H1 (cell line): Measurements from ENCODE around the gene FAAH2. TPM values are rescaled to one million over a fixed set of nuclear protein-coding genes. Genes with fewer than 3 reads are reported as not detected.

Experiments
- CTCF ChIA-PET: fragments of 300-600 bp; sonication (Branson Sonifier 250); formaldehyde crosslinking; loops from one replicate; lab custom pipeline; 2021; ENCODE audit not compliant: partially characterized antibody; lab: Charles Lee
- POLR2A ChIA-PET: fragments of 300-600 bp; sonication (Branson Sonifier 250); formaldehyde crosslinking; loops from one replicate; lab custom pipeline; 2021; ENCODE audit warnings: inconsistent platforms; ENCODE audit not compliant: partially characterized antibody; lab: Charles Lee
- DNase-seq, 2 experiments: peaks; one replicate each; pipeline versions ENCODE4 v3.0.0 to v3.0.0-alpha.2; 2010 to 2022; ENCODE audit warnings: low spot score in 2 of 2, low read depth in 1 of 2, mixed read lengths in 1 of 2
- FAIRE-seq: peaks from 2 replicates; lab custom pipeline; 2011; peaks lifted over from hg19 to GRCh38; lab: Jason Lieb, UNC
- H2AFZ ChIP-seq: 2 replicates; pipeline ENCODE4 v1.8.1; 2012; ENCODE audit warnings: low read length, inconsistent platforms
- H2AK5ac ChIP-seq: 2 replicates; pipeline ENCODE4 v1.6.1; 2013; ENCODE audit warnings: low read depth, low read length
- H2BK120ac ChIP-seq: replicated peaks from 2 replicates; pipeline ENCODE3; 2013; ENCODE audit warnings: low read depth, low read length, inconsistent platforms
- H2BK12ac ChIP-seq: 2 replicates; pipeline ENCODE4 v1.6.1; 2013; ENCODE audit warnings: low read depth, low read length
- H2BK15ac ChIP-seq: 2 replicates; pipeline ENCODE4 v1.6.1; 2013; ENCODE audit warnings: low read length
- H2BK20ac ChIP-seq: 2 replicates; pipeline ENCODE4 v1.6.1; 2013; ENCODE audit warnings: low read length
- H2BK5ac ChIP-seq: 2 replicates; pipeline ENCODE4 v1.6.1; 2013; ENCODE audit warnings: low read depth, low read length
- H3K14ac ChIP-seq: 2 replicates; pipeline ENCODE4 v1.6.1; 2013; ENCODE audit warnings: inconsistent platforms; ENCODE audit not compliant: insufficient read length
- H3K18ac ChIP-seq: 2 replicates; pipeline ENCODE4 v1.6.1; 2013; ENCODE audit warnings: low read length; ENCODE audit errors: extremely low read depth
- H3K23ac ChIP-seq: 2 replicates; pipeline ENCODE4 v1.6.1; 2013; ENCODE audit warnings: inconsistent platforms; ENCODE audit not compliant: insufficient read length
- H3K23me2 ChIP-seq: 2 replicates; pipeline ENCODE4 v1.6.1; 2013; ENCODE audit warnings: low read depth, low read length
- H3K27ac ChIP-seq: 2 replicates; pipeline ENCODE4 v1.6.1; 2011; ENCODE audit warnings: low read depth, low read length, inconsistent platforms
- H3K27me3 ChIP-seq, 4 experiments: replicated peaks in 1 of 4; 1 replicate in 1 of 4; 2 replicates in 3 of 4; pipeline versions ENCODE4 v1.6.1 to v1.8.1; 2011 to 2013; ENCODE audit warnings: low read length in 3 of 4, mild to moderate bottlenecking in 3 of 4, inconsistent platforms in 2 of 4, mixed read lengths in 2 of 4, moderate library complexity in 1 of 4; ENCODE audit not compliant: control insufficient read depth in 3 of 4, insufficient read depth in 3 of 4; ENCODE audit errors: extremely low read depth in 1 of 4
- H3K36me3 ChIP-seq, 4 experiments: 2 replicates each; pipeline versions ENCODE4 v1.6.1 to v1.8.1; 2011 to 2013; ENCODE audit warnings: mild to moderate bottlenecking in 4 of 4, low read length in 3 of 4, moderate library complexity in 2 of 4, control low read depth in 1 of 4, inconsistent platforms in 1 of 4; ENCODE audit not compliant: insufficient read depth in 4 of 4, control insufficient read depth in 2 of 4
- H3K4ac ChIP-seq: replicated peaks from 2 replicates; pipeline ENCODE3; 2013; ENCODE audit warnings: low read length, low read depth, mixed read lengths, inconsistent platforms; ENCODE audit not compliant: insufficient read length
- H3K4me1 ChIP-seq, 4 experiments: replicated peaks in 1 of 4; 1 replicate in 1 of 4; 2 replicates in 3 of 4; pipeline versions ENCODE4 v1.6.1 to v1.8.1; 2011 to 2013; ENCODE audit warnings: low read length in 3 of 4, inconsistent platforms in 2 of 4, mixed read lengths in 1 of 4; ENCODE audit not compliant: insufficient read depth in 4 of 4, control insufficient read depth in 3 of 4
- H3K4me2 ChIP-seq, 2 experiments: 2 replicates each; pipeline versions ENCODE4 v1.6.1 to v1.8.1; 2011 to 2013; ENCODE audit warnings: low read depth in 2 of 2, low read length in 2 of 2, control low read depth in 1 of 2, inconsistent platforms in 1 of 2, mild to moderate bottlenecking in 1 of 2; ENCODE audit not compliant: insufficient read depth in 1 of 2
- H3K4me3 ChIP-seq, 4 experiments: fragments of 200-600, 300-600 bp in 1 of 4; sonication (generic), shearing (Covaris generic), sonication (Bioruptor Twin) in 1 of 4; 2 replicates each; pipeline versions ENCODE4 v1.5.1 to v1.8.1; 2011 to 2016; ENCODE audit warnings: low read length in 4 of 4, low read depth in 3 of 4, control low read depth in 2 of 4, inconsistent platforms in 2 of 4, mild to moderate bottlenecking in 2 of 4, mixed read lengths in 1 of 4, moderate library complexity in 1 of 4; ENCODE audit not compliant: insufficient read depth in 2 of 4; ENCODE audit errors: extremely low read depth in 1 of 4
- H3K56ac ChIP-seq: replicated peaks from 2 replicates; pipeline ENCODE3; 2013; ENCODE audit warnings: low read depth, mild to moderate bottlenecking, mixed read lengths, low read length, inconsistent platforms; ENCODE audit not compliant: insufficient read length
- H3K79me1 ChIP-seq: 2 replicates; pipeline ENCODE4 v1.6.1; 2013; ENCODE audit warnings: low read depth, low read length, control low read depth
- H3K79me2 ChIP-seq, 2 experiments: 2 replicates each; pipeline versions ENCODE4 v1.6.1 to v1.8.1; 2012 to 2013; ENCODE audit warnings: low read length in 2 of 2, mild to moderate bottlenecking in 2 of 2, inconsistent platforms in 1 of 2; ENCODE audit not compliant: insufficient read depth in 2 of 2, control insufficient read depth in 1 of 2
- H3K9ac ChIP-seq, 4 experiments: replicated peaks in 1 of 4; 1 replicate in 1 of 4; 2 replicates in 3 of 4; pipeline versions ENCODE4 v1.6.1 to v1.8.1; 2011 to 2013; ENCODE audit warnings: low read depth in 3 of 4, low read length in 3 of 4, control low read depth in 2 of 4, mild to moderate bottlenecking in 2 of 4, moderate library complexity in 2 of 4, inconsistent platforms in 1 of 4; ENCODE audit errors: extremely low read depth in 1 of 4
- H3K9me3 ChIP-seq, 2 experiments: 2 replicates each; pipeline versions ENCODE4 v1.6.1 to v1.8.1; 2012 to 2013; ENCODE audit warnings: mild to moderate bottlenecking in 2 of 2, moderate library complexity in 2 of 2, control low read depth in 1 of 2, inconsistent platforms in 1 of 2, low read depth in 1 of 2, low read length in 1 of 2, mixed read lengths in 1 of 2; ENCODE audit not compliant: insufficient read depth in 2 of 2
- H4K20me1 ChIP-seq, 2 experiments: replicated peaks in 1 of 2; 2 replicates each; pipeline versions ENCODE3 to v1.8.1; 2011 to 2013; ENCODE audit warnings: inconsistent platforms in 2 of 2, low read length in 2 of 2, mild to moderate bottlenecking in 1 of 2; ENCODE audit not compliant: insufficient read depth in 2 of 2, control insufficient read depth in 1 of 2
- H4K5ac ChIP-seq: 2 replicates; pipeline ENCODE4 v1.6.1; 2013; ENCODE audit warnings: low read length, low read depth, mixed read lengths, inconsistent platforms; ENCODE audit not compliant: insufficient read length
- H4K8ac ChIP-seq: 2 replicates; pipeline ENCODE4 v1.8.0; 2013; ENCODE audit warnings: mild to moderate bottlenecking, moderate library complexity, low read length, inconsistent platforms; ENCODE audit not compliant: insufficient read depth; ENCODE audit errors: extremely low read depth
- H4K91ac ChIP-seq: replicated peaks from 2 replicates; pipeline ENCODE3; 2013; ENCODE audit warnings: low read length, mixed read lengths, inconsistent platforms; ENCODE audit not compliant: insufficient read length
- CTCF ChIP-seq, 3 experiments: IDR thresholded peaks; 1 replicate in 2 of 3; 2 replicates in 1 of 3; pipeline versions ENCODE4 v1.5.1 to v1.6.1; 2011; ENCODE audit warnings: low read length in 3 of 3, mild to moderate bottlenecking in 3 of 3, inconsistent platforms in 2 of 3, low read depth in 1 of 3, moderate library complexity in 1 of 3; ENCODE audit not compliant: insufficient read depth in 1 of 3; ENCODE audit errors: control extremely low read depth in 1 of 3
- EP300 ChIP-seq, 2 experiments: IDR thresholded peaks; 1 replicate in 1 of 2; 2 replicates in 1 of 2; pipeline ENCODE4 v1.6.1; 2011 to 2012; ENCODE audit warnings: low read depth in 2 of 2, low read length in 2 of 2, mild to moderate bottlenecking in 2 of 2, borderline replicate concordance in 1 of 2, inconsistent platforms in 1 of 2, moderate library complexity in 1 of 2
- EZH2 ChIP-seq: fragments of 200-600 bp; sonication (generic); IDR thresholded peaks from 2 replicates; pipeline ENCODE4 v1.7.1; 2012; ENCODE audit warnings: low read depth, mild to moderate bottlenecking, moderate library complexity, low read length, inconsistent platforms; ENCODE audit not compliant: severe bottlenecking
- GTF2F1 ChIP-seq: IDR thresholded peaks from 2 replicates; pipeline ENCODE4 v1.6.1; 2012; ENCODE audit warnings: low read depth, low read length, improper control_type of control experiment, borderline replicate concordance
- RFX5 ChIP-seq: IDR thresholded peaks from 2 replicates; pipeline ENCODE4 v1.6.1; 2011; ENCODE audit warnings: low read depth, low read length, improper control_type of control experiment, borderline replicate concordance
- SP4 ChIP-seq: IDR thresholded peaks from 2 replicates; pipeline ENCODE4 v1.6.1; 2012; ENCODE audit warnings: low read length, inconsistent platforms
- WGBS, 2 experiments: shearing (Covaris generic) in 1 of 2; methylation state at CpG; one replicate each; pipeline versions ENCODE4 v1.1.6 to v1.1.7; 2013 to 2015; ENCODE audit warnings: low lambda C conversion rate in 2 of 2, mixed read lengths in 2 of 2, inconsistent platforms in 1 of 2, low coverage in 1 of 2, missing lambda C conversion rate in 1 of 2; ENCODE audit not compliant: insufficient replicate concordance in 2 of 2, insufficient coverage in 1 of 2, insufficient read length in 1 of 2; ENCODE audit errors: extremely low coverage in 1 of 2, missing lambda C conversion rate in 1 of 2; 5-methylcytosine and 5-hydroxymethylcytosine counted together
- polyA plus RNA-seq, 7 experiments: library from polyadenylated mRNA; depleted of rRNA in 3 of 7; stranded (reverse) in 5 of 7; unstranded in 2 of 7; fragments of >200 nt in 5 of 7; fragments of 200-250 nt in 2 of 7; gene quantifications; 1 replicate in 5 of 7; 2 replicates in 1 of 7; 4 replicates in 1 of 7; pipeline versions ENCODE4 v1.2.1 to v1.2.3, GENCODE V29; 2011 to 2013; ENCODE audit warnings: missing spikeins in 2 of 7, mixed read lengths in 2 of 7
- total RNA-seq: library from RNA; stranded (reverse); fragmentation: NEBNext Ultra II Directional; extraction: Animal tissue kit (Norgen Biotek cat#: 25700); gene quantifications from 2 replicates; pipeline ENCODE4 v1.2.1, GENCODE V29; 2021

FAAH2 gene
- total and polyA plus RNA-seq, 2 of the 8 experiments (the other 6 are each of a cell fraction or from before 2014, with no cell fraction given) = 3.6 to 4.4 TPM

DNA sequence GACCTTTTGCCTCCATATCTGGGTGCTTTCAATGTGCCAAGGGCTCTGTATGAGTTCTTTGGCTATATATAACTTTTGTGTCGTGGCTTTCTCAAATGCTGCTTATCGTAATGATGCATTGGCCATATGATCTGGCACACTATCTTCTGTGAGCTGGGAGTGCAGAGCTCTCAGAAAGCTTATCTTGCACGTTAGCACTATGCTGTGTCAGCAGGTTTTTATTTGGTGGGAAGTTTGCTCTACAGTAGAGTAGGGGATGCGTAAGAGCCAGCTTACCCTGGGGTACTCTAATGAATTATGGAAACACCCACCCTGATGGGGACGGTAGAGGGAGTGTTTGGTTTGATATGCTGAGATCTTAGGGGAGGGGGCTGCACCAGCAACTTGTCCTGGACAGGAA is 119.6 kb downstream of the FAAH2 start:
- Histone ChIP-seq H4K8ac (no peak overlapping the region), H3K36me3 (no peaks in the 10 kb centered on the region; a peak in 1 of 8 replicates), H3K56ac (no peak overlapping the region), H2BK5ac (no peak overlapping the region), H3K79me1 (no peaks in the 10 kb centered on the region), H3K14ac (no peak overlapping the region), H3K9me3 (no peaks in the 10 kb centered on the region), H3K27ac (no peak overlapping the region), H4K20me1 (no peaks in the 10 kb centered on the region), H3K27me3 (no peaks in the 10 kb centered on the region), H3K9ac (no peak overlapping the region), H3K4ac (no peak overlapping the region), H3K23ac (no peak overlapping the region), H3K79me2 (no peaks in the 10 kb centered on the region), H2AFZ (no peak overlapping the region), H3K18ac (no peak overlapping the region), H4K5ac (no peak overlapping the region), H4K91ac (no peak overlapping the region), H2BK12ac (no peak overlapping the region), H3K23me2 (no peaks in the 10 kb centered on the region), H2BK120ac (no peak overlapping the region), H2BK15ac (no peak overlapping the region), H2AK5ac (no peak overlapping the region), H3K4me2 (no peak overlapping the region), H3K4me1 (no peaks in the 10 kb centered on the region), H3K4me3 (no peak overlapping the region), H2BK20ac (no peak overlapping the region)
- 91% methylated on average over 5 of the region's 5 CpGs; no CpG with 5 or more reads in 1 of the 2 experiments for WGBS, 2 experiments
- ChIA-PET POLR2A (no interaction called here), CTCF (no interaction called here)
- DNase-seq (no peak), FAIRE-seq (no peak)
- no peak for TF ChIP-seq GTF2F1
- no peak for TF ChIP-seq RFX5
- TF ChIP-seq EP300 (IDR thresholded peaks at IDR 0.05; ENCODE audit: borderline replicate concordance in 1 of 2, low read depth in 2 of 2, low read length in 2 of 2) = no peak
- no peak for TF ChIP-seq CTCF (IDR thresholded peaks at IDR 0.05; ENCODE audit: control extremely low read depth in 1 of 3, insufficient read depth in 1 of 3, low read depth in 1 of 3, low read length in 3 of 3)
- TF ChIP-seq SP4 = no peak
- TF ChIP-seq EZH2 = no peak
